OCI-LY7 (cell line): ENCODE measurements around the gene ENAM. TPM values are rescaled to one million over a fixed set of nuclear protein-coding genes. Genes with fewer than 3 reads are reported as not detected.
A peak's percentile ranks its signal among the peaks of the same experiment; 100 is the strongest.
"Not testable (repeated sequence)": the region's sequence is repeated elsewhere in the genome, so short reads cannot be mapped to it uniquely, and the experiment has no call there.

Source experiments
- BruUV-seq: library from RNA; stranded (reverse); fragments of 400-500 nt; replicated peaks from 2 replicates; lab custom pipeline; 2021; lab: Mats Ljungman, UMichigan
- CTCF ChIA-PET: fragments of 300-600 bp; sonication (Branson Sonifier 250); formaldehyde crosslinking; loops from one replicate; lab custom pipeline; 2022; ENCODE audit warnings: antibody characterized with exemption; ENCODE audit not compliant: unreplicated experiment; lab: Charles Lee
- POLR2A ChIA-PET: fragments of 300-600 bp; sonication (Branson Sonifier 250); formaldehyde crosslinking; loops from one replicate; lab custom pipeline; 2022; ENCODE audit warnings: antibody characterized with exemption; lab: Charles Lee
- DNase-seq: peaks from one replicate; pipeline ENCODE4 v3.0.0-alpha.2; 2015; ENCODE audit warnings: low spot score
- H2AFZ ChIP-seq: fragments of 200-600 bp; sonication (generic), shearing (Covaris generic); 2 replicates; pipeline ENCODE4 v1.6.1; 2014; ENCODE audit warnings: mild to moderate bottlenecking, antibody characterized with exemption, low read length, moderate library complexity
- H3K27ac ChIP-seq: fragments of 200-600 bp; sonication (generic); 2 replicates; pipeline ENCODE4 v1.5.1; 2014; ENCODE audit warnings: mixed run types, low read depth, mild to moderate bottlenecking, moderate library complexity, low read length, inconsistent platforms; ENCODE audit not compliant: poor library complexity, severe bottlenecking
- H3K36me3 ChIP-seq: fragments of 200-600 bp; sonication (generic); 2 replicates; pipeline ENCODE4 v1.6.1; 2014; ENCODE audit warnings: mild to moderate bottlenecking, antibody characterized with exemption, low read length, moderate library complexity, mixed read lengths; ENCODE audit not compliant: insufficient read depth
- H3K4me1 ChIP-seq: fragments of 200-600 bp; sonication (generic); 2 replicates; pipeline ENCODE4 v1.5.1; 2014; ENCODE audit warnings: mild to moderate bottlenecking, low read length; ENCODE audit not compliant: insufficient read depth, poor library complexity, severe bottlenecking
- H3K4me2 ChIP-seq: fragments of 200-600 bp; sonication (generic); 2 replicates; pipeline ENCODE4 v1.6.1; 2014; ENCODE audit warnings: mild to moderate bottlenecking, low read length
- H3K4me3 ChIP-seq: fragments of 200-600 bp; sonication (generic); 2 replicates; pipeline ENCODE4 v1.5.1; 2014; ENCODE audit warnings: mild to moderate bottlenecking, low read depth, low read length; ENCODE audit not compliant: poor library complexity, severe bottlenecking
- H3K79me2 ChIP-seq: fragments of 200-600 bp; sonication (generic); 2 replicates; pipeline ENCODE4 v1.6.1; 2016; ENCODE audit warnings: low read depth, mild to moderate bottlenecking, low read length, moderate library complexity, mixed read lengths; ENCODE audit not compliant: insufficient read depth
- H3K9me2 ChIP-seq: fragments of 200-600 bp; sonication (generic); 2 replicates; pipeline ENCODE4 v1.6.1; 2016; ENCODE audit warnings: mild to moderate bottlenecking, low read length, mixed read lengths; ENCODE audit not compliant: insufficient read depth
- H3K9me3 ChIP-seq: fragments of 200-600 bp; sonication (generic); 2 replicates; pipeline ENCODE4 v1.6.1; 2014; ENCODE audit warnings: mild to moderate bottlenecking, mixed run types, low read length, mixed read lengths
- H4K20me1 ChIP-seq: fragments of 200-600 bp; sonication (generic); 2 replicates; pipeline ENCODE4 v1.6.1; 2014; ENCODE audit warnings: mild to moderate bottlenecking, antibody characterized with exemption, low read length, moderate library complexity, mixed read lengths; ENCODE audit not compliant: insufficient read depth
- EZH2phosphoT487 ChIP-seq: fragments of 200-600 bp; sonication (generic); IDR thresholded peaks from 2 replicates; pipeline ENCODE4 v1.6.1; 2018; ENCODE audit warnings: low read depth, borderline replicate concordance, mild to moderate bottlenecking, mixed run types, antibody characterized with exemption, low read length, moderate library complexity, mixed read lengths
- intact Hi-C: fragments of 100-400 bp; cut with micrococcal nuclease; formaldehyde crosslinking; loops from one replicate; pipeline ENCODE4 v1.10.0; 2022; ENCODE audit not compliant: unreplicated experiment
- total RNA-seq, 2 experiments: library from RNA; depleted of rRNA in 1 of 2; stranded (reverse); fragments of >200 nt in 1 of 2; shearing (Covaris generic) in 1 of 2; gene quantifications; 2 replicates each; pipeline ENCODE4 v1.2.3, GENCODE V29; 2014 to 2022
- TF ChIP-seq, protein P1 (sequence below): fragments of 200-600 bp; sonication (generic); conservative IDR thresholded peaks from 2 replicates; pipeline ENCODE4 v1.5.1; 2014; ENCODE audit warnings: mild to moderate bottlenecking, antibody characterized with exemption, low read length, moderate library complexity, mixed read lengths

ENAM gene
- total RNA-seq, 2 experiments from 2014 or later: 0.32 to 3.5 TPM

GRCh38 chr4:70634482-70634881 lies 5.9 kb downstream of the ENAM start:
- Histone ChIP-seq H4K20me1 (no peaks in the 10 kb centered on the region), H3K27ac (no peak overlapping the region), H3K9me3 (no peaks in the 10 kb centered on the region), H3K4me1 (peaks cover 6% of the 10 kb centered on the region), H3K79me2 (no peaks in the 10 kb centered on the region), H3K36me3 (peaks cover 14% of the 10 kb centered on the region; the same call in 1 of the 2 replicates), H3K4me3 (no peak overlapping the region), H3K9me2 (no peaks in the 10 kb centered on the region), H3K4me2 (no peak overlapping the region), H2AFZ (no peak overlapping the region)
- no peak for DNase-seq
- ChIA-PET CTCF (no interaction called here), POLR2A (interaction anchor here (0.9 kb wide), 1 partner anchor 101 kb away, joined by 3 read pairs; no protein-coding TSS in a partner anchor)
- no TSS peak for BruUV-seq
- intact Hi-C loops: no loop called here
- TF ChIP-seq, protein P1, sequence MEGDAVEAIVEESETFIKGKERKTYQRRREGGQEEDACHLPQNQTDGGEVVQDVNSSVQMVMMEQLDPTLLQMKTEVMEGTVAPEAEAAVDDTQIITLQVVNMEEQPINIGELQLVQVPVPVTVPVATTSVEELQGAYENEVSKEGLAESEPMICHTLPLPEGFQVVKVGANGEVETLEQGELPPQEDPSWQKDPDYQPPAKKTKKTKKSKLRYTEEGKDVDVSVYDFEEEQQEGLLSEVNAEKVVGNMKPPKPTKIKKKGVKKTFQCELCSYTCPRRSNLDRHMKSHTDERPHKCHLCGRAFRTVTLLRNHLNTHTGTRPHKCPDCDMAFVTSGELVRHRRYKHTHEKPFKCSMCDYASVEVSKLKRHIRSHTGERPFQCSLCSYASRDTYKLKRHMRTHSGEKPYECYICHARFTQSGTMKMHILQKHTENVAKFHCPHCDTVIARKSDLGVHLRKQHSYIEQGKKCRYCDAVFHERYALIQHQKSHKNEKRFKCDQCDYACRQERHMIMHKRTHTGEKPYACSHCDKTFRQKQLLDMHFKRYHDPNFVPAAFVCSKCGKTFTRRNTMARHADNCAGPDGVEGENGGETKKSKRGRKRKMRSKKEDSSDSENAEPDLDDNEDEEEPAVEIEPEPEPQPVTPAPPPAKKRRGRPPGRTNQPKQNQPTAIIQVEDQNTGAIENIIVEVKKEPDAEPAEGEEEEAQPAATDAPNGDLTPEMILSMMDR: no peak
- no peak for TF ChIP-seq EZH2phosphoT487

GRCh38 chr4:70637239-70637913 lies 8.8 kb downstream of the ENAM start:
- H3K36me3 ChIP-seq: peaks cover 5% of the 10 kb centered on the region; the same call in 1 of the 2 replicates
- H3K79me2 ChIP-seq: no peaks in the 10 kb centered on the region
- H4K20me1 ChIP-seq: no peaks in the 10 kb centered on the region
- intact Hi-C loops: no loop called here
- ChIA-PET POLR2A (interaction anchor here (0.6 to 1.8 kb wide), 5 partner anchors 8 to 289 kb away, joined by 3 to 9 read pairs (median 4); partner anchors contain the start of gene ENAM), CTCF (no interaction called here)
- H3K9me3 ChIP-seq: no peaks in the 10 kb centered on the region
- H3K4me3 ChIP-seq: no peak overlapping the region
- H2AFZ ChIP-seq: no peak overlapping the region
- H3K9me2 ChIP-seq: no peaks in the 10 kb centered on the region
- DNase-seq: no peak
- H3K27ac ChIP-seq: no peak overlapping the region
- BruUV-seq: no TSS peak
- no peak for TF ChIP-seq EZH2phosphoT487
- TF ChIP-seq, protein P1: no peak
- H3K4me2 ChIP-seq: no peak overlapping the region
- no peaks in the 10 kb centered on the region for H3K4me1 ChIP-seq

DNA sequence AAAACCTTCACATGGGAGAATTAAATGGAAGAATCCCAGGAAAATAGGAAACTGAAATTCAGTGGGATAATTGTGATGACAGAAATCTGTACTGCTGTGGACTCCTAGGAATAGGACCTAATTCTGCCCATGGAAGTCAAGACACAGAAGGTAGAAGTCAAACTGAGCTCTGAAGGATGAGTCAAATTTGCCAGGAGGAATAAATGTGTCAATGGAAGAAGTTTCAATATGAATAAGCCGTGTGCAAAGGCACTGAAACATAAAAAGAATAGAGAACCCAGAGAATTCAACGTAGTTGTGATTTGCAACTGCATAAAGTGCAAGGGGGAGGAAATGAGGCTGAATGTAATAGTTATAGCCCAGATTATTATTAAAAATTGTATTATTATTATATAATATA lies 11.6 kb downstream of the ENAM start:
- ChIA-PET POLR2A (interaction anchor here (0.8 kb wide), 1 partner anchor 11 kb away, joined by 6 read pairs; the partner anchor contains the start of gene ENAM), CTCF (no interaction called here)
- no peaks in the 10 kb centered on the region for H3K9me2 ChIP-seq

DNA sequence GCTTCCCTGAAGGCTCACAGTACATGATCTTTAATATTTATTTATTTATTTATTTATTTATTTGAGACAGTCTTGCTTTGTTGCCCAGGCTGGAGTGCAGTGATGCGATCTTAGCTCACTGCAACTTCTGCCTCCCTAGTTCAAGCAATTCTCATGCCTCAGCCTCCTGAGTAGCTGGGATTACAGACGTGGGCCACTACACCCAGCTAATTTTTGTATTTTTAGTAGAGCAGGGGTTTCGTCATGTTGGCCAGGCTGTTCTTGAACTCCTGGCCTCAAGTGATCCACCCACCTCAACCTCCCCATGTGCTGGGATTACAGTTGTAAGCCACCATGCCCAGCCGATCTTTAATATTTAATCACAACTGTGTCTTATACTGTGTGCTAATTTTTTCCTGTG lies 22.2 kb downstream of the ENAM start:
- CTCF ChIA-PET, H3K9me3 ChIP-seq, H2AFZ ChIP-seq, H3K4me3 ChIP-seq, H3K9me2 ChIP-seq, DNase-seq, H3K4me2 ChIP-seq, H4K20me1 ChIP-seq, intact Hi-C loops, BruUV-seq: not testable (repeated sequence)
- POLR2A ChIA-PET: interaction anchor here (0.8 to 1.2 kb wide), 3 partner anchors 10 to 38 kb away, joined by 3 read pairs; no protein-coding TSS in a partner anchor
- peak overlapping the region; percentile 44 for H3K27ac ChIP-seq
- peaks cover 30% of the 10 kb centered on the region for H3K4me1 ChIP-seq
- H3K36me3 ChIP-seq: peaks cover 60% of the 10 kb centered on the region
- peaks cover 14% of the 10 kb centered on the region; the same call in 1 of the 2 replicates for H3K79me2 ChIP-seq

More for the DNA sequence above, 11.6 kb downstream of the ENAM start:
- Histone ChIP-seq H3K4me1 (no peaks in the 10 kb centered on the region), H3K9me3 (no peaks in the 10 kb centered on the region), H3K36me3 (peaks cover 5% of the 10 kb centered on the region; the same call in 1 of the 2 replicates), H2AFZ (no peak overlapping the region), H3K27ac (no peak overlapping the region), H3K79me2 (no peaks in the 10 kb centered on the region), H4K20me1 (no peaks in the 10 kb centered on the region), H3K4me3 (no peak overlapping the region), H3K4me2 (no peak overlapping the region)
- TF ChIP-seq, protein P1: no peak
- TF ChIP-seq EZH2phosphoT487: no peak
- intact Hi-C loops: no loop called here
- no TSS peak for BruUV-seq
- DNase-seq: no peak
